Measurements from ENCODE around the gene PIP4K2B. TPM values are rescaled to one million over a fixed set of nuclear protein-coding genes. Genes with fewer than 3 reads are reported as not detected.

Gene PIP4K2B
- total RNA-seq, 1 experiment from 2014 or later = 47.4 TPM

- CTCF ChIA-PET = no interaction called here
- Histone ChIP-seq H3K4me3 (no peak overlapping the region), H3K27me3 (ENCODE audit: insufficient read depth, low read depth) (no peaks in the 10 kb centered on the region), H3K27ac (no peak overlapping the region), H3K9me2 (ENCODE audit: insufficient read depth) (no peaks in the 10 kb centered on the region), H3K4me1 (replicated peaks; ENCODE audit: insufficient read depth) (peaks cover 26% of the 10 kb centered on the region), H3K4me2 (no peak overlapping the region), H3K9me3 (ENCODE audit: insufficient read depth, low read depth) (no peaks in the 10 kb centered on the region), H2AFZ (no peak overlapping the region), H4K20me1 (ENCODE audit: insufficient read depth) (peaks cover 52% of the 10 kb centered on the region), H3K36me3 (ENCODE audit: low read depth) (peaks cover 9% of the 10 kb centered on the region; the same call in 1 of the 2 replicates), H3K79me2 (ENCODE audit: low read depth) (peaks cover 59% of the 10 kb centered on the region), H3F3A (ENCODE audit: insufficient read depth, low read depth) (peaks cover 39% of the 10 kb centered on the region)
- POLR2A ChIA-PET (ENCODE audit: unreplicated experiment) = interaction anchor here (0.5 kb wide), 1 partner anchor 314 kb away, joined by 4 read pairs; no protein-coding TSS in a partner anchor
- intact Hi-C loops (cut with micrococcal nuclease; ENCODE audit: unreplicated experiment) = no loop called here
- TF ChIP-seq EZH2 (IDR thresholded peaks at IDR 0.05; ENCODE audit: low read depth) = no peak
- TF ChIP-seq, protein P1, sequence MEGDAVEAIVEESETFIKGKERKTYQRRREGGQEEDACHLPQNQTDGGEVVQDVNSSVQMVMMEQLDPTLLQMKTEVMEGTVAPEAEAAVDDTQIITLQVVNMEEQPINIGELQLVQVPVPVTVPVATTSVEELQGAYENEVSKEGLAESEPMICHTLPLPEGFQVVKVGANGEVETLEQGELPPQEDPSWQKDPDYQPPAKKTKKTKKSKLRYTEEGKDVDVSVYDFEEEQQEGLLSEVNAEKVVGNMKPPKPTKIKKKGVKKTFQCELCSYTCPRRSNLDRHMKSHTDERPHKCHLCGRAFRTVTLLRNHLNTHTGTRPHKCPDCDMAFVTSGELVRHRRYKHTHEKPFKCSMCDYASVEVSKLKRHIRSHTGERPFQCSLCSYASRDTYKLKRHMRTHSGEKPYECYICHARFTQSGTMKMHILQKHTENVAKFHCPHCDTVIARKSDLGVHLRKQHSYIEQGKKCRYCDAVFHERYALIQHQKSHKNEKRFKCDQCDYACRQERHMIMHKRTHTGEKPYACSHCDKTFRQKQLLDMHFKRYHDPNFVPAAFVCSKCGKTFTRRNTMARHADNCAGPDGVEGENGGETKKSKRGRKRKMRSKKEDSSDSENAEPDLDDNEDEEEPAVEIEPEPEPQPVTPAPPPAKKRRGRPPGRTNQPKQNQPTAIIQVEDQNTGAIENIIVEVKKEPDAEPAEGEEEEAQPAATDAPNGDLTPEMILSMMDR (conservative IDR thresholded peaks at IDR 0.05) = no peak
- no peak for DNase-seq
- no TSS peak for BruUV-seq (replicated peaks)
These were observed 57.4 kb downstream of the PIP4K2B start for GRCh38 chr17:38741921-38742410.

DNA sequence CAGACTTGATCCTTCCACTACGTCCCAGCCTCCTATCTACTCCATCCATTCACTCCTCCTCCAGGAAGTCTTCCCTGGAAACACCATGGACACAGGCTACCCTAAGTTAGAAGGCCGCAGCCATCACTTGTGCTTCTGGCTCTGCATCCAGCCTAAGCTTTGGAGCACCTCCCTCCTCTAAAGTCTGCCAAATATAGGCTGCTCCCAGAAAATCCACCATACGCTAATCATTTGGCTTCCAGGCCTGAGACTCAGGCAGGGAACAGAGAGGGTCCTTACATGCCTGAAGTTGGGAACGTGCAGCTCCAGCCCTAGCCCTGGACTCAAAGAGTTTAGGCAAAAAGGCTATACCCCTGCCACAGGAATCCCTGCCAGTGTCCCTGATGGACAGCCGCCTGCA is 57.9 kb downstream of the PIP4K2B start:
- no peaks in the 10 kb centered on the region for H3K9me3 ChIP-seq (ENCODE audit: insufficient read depth, low read depth)
- peaks cover 9% of the 10 kb centered on the region; the same call in 1 of the 2 replicates for H3K36me3 ChIP-seq (ENCODE audit: low read depth)
- peaks cover 47% of the 10 kb centered on the region for H4K20me1 ChIP-seq (ENCODE audit: insufficient read depth)
- intact Hi-C loops (cut with micrococcal nuclease; ENCODE audit: unreplicated experiment) = no loop called here
- no peak overlapping the region for H3K4me2 ChIP-seq
- peaks cover 21% of the 10 kb centered on the region for H3K4me1 ChIP-seq (replicated peaks; ENCODE audit: insufficient read depth)
- ChIA-PET POLR2A (ENCODE audit: unreplicated experiment) (interaction anchor here (0.5 kb wide), 1 partner anchor 314 kb away, joined by 4 read pairs; no protein-coding TSS in a partner anchor), CTCF (no interaction called here)
- no peak overlapping the region for H3K4me3 ChIP-seq
- no TSS peak for BruUV-seq (replicated peaks)
- H3K27ac ChIP-seq = no peak overlapping the region
- no peak overlapping the region for H2AFZ ChIP-seq
- peaks cover 42% of the 10 kb centered on the region for H3F3A ChIP-seq (ENCODE audit: insufficient read depth, low read depth)
- no peaks in the 10 kb centered on the region for H3K27me3 ChIP-seq (ENCODE audit: insufficient read depth, low read depth)
- H3K9me2 ChIP-seq (ENCODE audit: insufficient read depth) = no peaks in the 10 kb centered on the region
- no peak for TF ChIP-seq EZH2 (IDR thresholded peaks at IDR 0.05; ENCODE audit: low read depth)
- TF ChIP-seq, protein P1 (conservative IDR thresholded peaks at IDR 0.05) = no peak
- peaks cover 54% of the 10 kb centered on the region for H3K79me2 ChIP-seq (ENCODE audit: low read depth)
- DNase-seq = no peak

DNA sequence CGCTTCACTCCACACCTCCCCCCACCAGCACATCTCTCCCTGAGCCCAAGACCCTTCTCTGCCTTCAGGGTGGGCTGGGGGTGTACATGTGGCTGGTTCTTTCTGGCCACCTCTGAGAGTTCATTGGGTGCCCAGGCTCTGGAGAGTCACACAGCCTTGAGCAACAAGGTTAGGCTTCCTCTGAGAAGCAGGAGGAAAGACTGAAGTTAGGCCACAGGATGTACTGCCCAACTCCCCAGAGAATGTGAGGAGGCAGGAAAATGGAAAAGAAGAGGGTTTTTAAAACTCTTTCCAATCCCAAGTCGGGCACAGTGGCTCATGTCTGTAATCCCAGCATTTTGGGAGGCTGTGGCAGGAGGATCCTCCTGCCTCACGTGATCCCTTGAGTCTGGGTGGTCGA is 58.5 kb downstream of the PIP4K2B start:
- no TSS peak for BruUV-seq (replicated peaks)
- TF ChIP-seq, protein P1 (conservative IDR thresholded peaks at IDR 0.05) = no peak
- TF ChIP-seq EZH2 (IDR thresholded peaks at IDR 0.05; ENCODE audit: low read depth) = no peak
- Histone ChIP-seq H4K20me1 (ENCODE audit: insufficient read depth) (peaks cover 42% of the 10 kb centered on the region), H3F3A (ENCODE audit: insufficient read depth, low read depth) (peaks cover 48% of the 10 kb centered on the region), H2AFZ (no peak overlapping the region), H3K79me2 (ENCODE audit: low read depth) (peaks cover 47% of the 10 kb centered on the region), H3K4me1 (replicated peaks; ENCODE audit: insufficient read depth) (peaks cover 16% of the 10 kb centered on the region), H3K4me2 (no peak overlapping the region), H3K9me3 (ENCODE audit: insufficient read depth, low read depth) (no peaks in the 10 kb centered on the region), H3K4me3 (no peak overlapping the region), H3K27ac (no peak overlapping the region), H3K9me2 (ENCODE audit: insufficient read depth) (no peaks in the 10 kb centered on the region), H3K36me3 (ENCODE audit: low read depth) (peaks cover 9% of the 10 kb centered on the region; the same call in 1 of the 2 replicates), H3K27me3 (ENCODE audit: insufficient read depth, low read depth) (no peaks in the 10 kb centered on the region)
- no peak for DNase-seq
- ChIA-PET CTCF (no interaction called here), POLR2A (ENCODE audit: unreplicated experiment) (no interaction called here)
- intact Hi-C loops (cut with micrococcal nuclease; ENCODE audit: unreplicated experiment) = no loop called here
